H54 (cell line): Measurements from ENCODE around the gene NCKAP5L.

Source experiments
- DNase-seq: peaks from one replicate; pipeline ENCODE4 v3.0.0; 2011; ENCODE audit warnings: low spot score, mixed read lengths; ENCODE audit not compliant: insufficient read length
- FAIRE-seq: peaks from 3 replicates; lab custom pipeline; 2011; peaks lifted over from hg19 to GRCh38; lab: Jason Lieb, UNC
- POLR2A ChIP-seq: IDR thresholded peaks from 2 replicates; pipeline ENCODE4 v1.6.1; 2011; ENCODE audit warnings: low read depth, mild to moderate bottlenecking, low read length

Gene NCKAP5L

GRCh38 chr12:49807991-49808580 lies 20.1 kb downstream of the NCKAP5L start:
- DNase-seq: no peak
- no peak for FAIRE-seq
- TF ChIP-seq POLR2A: no peak

- FAIRE-seq (no peak), DNase-seq (no peak)
- TF ChIP-seq POLR2A: no peak
Observed at GRCh38 chr12:49806877-49807276, 21.3 kb downstream of the NCKAP5L start.

GRCh38 chr12:49806321-49806813 lies 21.8 kb downstream of the NCKAP5L start:
- DNase-seq (no peak), FAIRE-seq (no peak)
- no peak for TF ChIP-seq POLR2A

GRCh38 chr12:49805409-49805808 lies 22.8 kb downstream of the NCKAP5L start:
- FAIRE-seq: no peak
- no peak for TF ChIP-seq POLR2A
- no peak for DNase-seq

- no peak for FAIRE-seq
- no peak for TF ChIP-seq POLR2A
- no peak for DNase-seq
Observed at GRCh38 chr12:49804821-49805220, 23.4 kb downstream of the NCKAP5L start.

GRCh38 chr12:49803693-49804450 lies 24.3 kb downstream of the NCKAP5L start:
- FAIRE-seq (no peak), DNase-seq (no peak)
- no peak for TF ChIP-seq POLR2A

- no peak for DNase-seq
- no peak for FAIRE-seq
- no peak for TF ChIP-seq POLR2A
Observed at GRCh38 chr12:49801141-49802063, 26.8 kb downstream of the NCKAP5L start.

GRCh38 chr12:49800421-49801140 lies 27.6 kb downstream of the NCKAP5L start:
- no peak for TF ChIP-seq POLR2A
- FAIRE-seq: no peak
- no peak for DNase-seq

- DNase-seq: no peak
- FAIRE-seq: no peak
- TF ChIP-seq POLR2A: no peak
Observed at GRCh38 chr12:49798934-49799333, 29.3 kb downstream of the NCKAP5L start.

GRCh38 chr12:49798248-49798647 lies 30.0 kb downstream of the NCKAP5L start:
- DNase-seq: no peak
- no peak for TF ChIP-seq POLR2A
- no peak for FAIRE-seq

- FAIRE-seq: no peak
Observed at GRCh38 chr12:49797449-49797776, 30.8 kb downstream of the NCKAP5L start.

GRCh38 chr12:49796606-49797448 lies 31.4 kb downstream of the NCKAP5L start:
- DNase-seq: no peak
- FAIRE-seq: no peak
- TF ChIP-seq POLR2A: no peak

More at GRCh38 chr12:49797449-49797776, 30.8 kb downstream of the NCKAP5L start:
- no peak for TF ChIP-seq POLR2A
- DNase-seq: no peak
